HG03280 (cell line): ENCODE measurements around the gene STH.

Experiments used
- ATAC-seq: cut with Tn5 transposase; IDR thresholded peaks from one replicate; pipeline ENCODE4 v1.9.1; 2021; ENCODE audit warnings: mild to moderate bottlenecking, moderate library complexity; ENCODE audit not compliant: unreplicated experiment

The STH gene

GRCh38 chr17:46025060-46025459 lies 26.0 kb downstream of the STH start:
- ATAC-seq = no peak

GRCh38 chr17:46025510-46026165 lies 26.6 kb downstream of the STH start:
- ATAC-seq = no peak

GRCh38 chr17:46026166-46027047 lies 27.4 kb downstream of the STH start:
- no peak for ATAC-seq

- no peak for ATAC-seq
Measured at GRCh38 chr17:46027048-46027975, 28.3 kb downstream of the STH start.

GRCh38 chr17:46027976-46028325 lies 28.9 kb downstream of the STH start:
- ATAC-seq = no peak

GRCh38 chr17:46028374-46028773 lies 29.3 kb downstream of the STH start:
- no peak for ATAC-seq

- no peak for ATAC-seq
Measured at GRCh38 chr17:46028981-46029565, 30.0 kb downstream of the STH start.

- no peak for ATAC-seq
Measured at GRCh38 chr17:46029627-46030026, 30.6 kb downstream of the STH start.

GRCh38 chr17:46030752-46031151 lies 31.7 kb downstream of the STH start:
- ATAC-seq = no peak

GRCh38 chr17:46031440-46031839 lies 32.4 kb downstream of the STH start:
- no peak for ATAC-seq

- ATAC-seq = no peak
Measured at GRCh38 chr17:46031920-46032319, 32.9 kb downstream of the STH start.

- ATAC-seq = no peak
Measured at GRCh38 chr17:46032909-46033308, 33.9 kb downstream of the STH start.

- ATAC-seq = no peak
Measured at GRCh38 chr17:46033392-46033791, 34.3 kb downstream of the STH start.

GRCh38 chr17:46035112-46035818 lies 36.2 kb downstream of the STH start:
- peak; percentile 66 for ATAC-seq

- ATAC-seq = no peak
Measured at GRCh38 chr17:46036491-46036890, 37.4 kb downstream of the STH start.

- no peak for ATAC-seq
Measured at GRCh38 chr17:46037722-46038255, 38.7 kb downstream of the STH start.

GRCh38 chr17:46038414-46038813 lies 39.4 kb downstream of the STH start:
- ATAC-seq = no peak

GRCh38 chr17:46038937-46039336 lies 39.9 kb downstream of the STH start:
- no peak for ATAC-seq

GRCh38 chr17:46039592-46040186 lies 40.6 kb downstream of the STH start:
- no peak for ATAC-seq

GRCh38 chr17:46042246-46042645 lies 43.2 kb downstream of the STH start:
- no peak for ATAC-seq
